ENCODE results near the gene PTPRK.
A peak's percentile ranks its signal among the peaks of the same experiment; 100 is the strongest.

Gene PTPRK

DNA sequence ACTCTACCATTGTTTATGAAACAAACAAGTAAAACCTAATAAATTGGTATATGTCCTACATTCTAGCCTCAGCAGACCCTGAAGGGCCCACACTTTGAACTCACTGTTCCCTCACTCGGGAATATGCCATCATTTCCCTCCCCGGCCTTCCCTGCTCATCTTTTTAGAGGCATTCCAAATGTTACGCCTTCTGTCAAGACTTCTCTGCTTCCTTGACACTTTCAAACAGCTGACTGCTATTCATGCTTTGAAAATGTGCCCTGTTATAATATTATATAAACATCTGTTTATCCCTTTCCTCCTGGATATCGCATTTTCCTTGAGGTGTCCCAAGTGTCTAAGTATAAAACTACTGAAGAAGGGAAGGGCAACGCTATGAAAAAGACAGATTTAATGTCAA is 370.0 kb downstream of the PTPRK start:
- H3K36me3 Mint-ChIP-seq (ENCODE audit: low read depth) = no peaks in the 10 kb centered on the region
- H3K27me3 Mint-ChIP-seq (ENCODE audit: low read depth) = no peaks in the 10 kb centered on the region
- H3K9me3 Mint-ChIP-seq = no peaks in the 10 kb centered on the region
- H3K4me3 Mint-ChIP-seq = no peak overlapping the region
- TF ChIP-seq, protein P1, sequence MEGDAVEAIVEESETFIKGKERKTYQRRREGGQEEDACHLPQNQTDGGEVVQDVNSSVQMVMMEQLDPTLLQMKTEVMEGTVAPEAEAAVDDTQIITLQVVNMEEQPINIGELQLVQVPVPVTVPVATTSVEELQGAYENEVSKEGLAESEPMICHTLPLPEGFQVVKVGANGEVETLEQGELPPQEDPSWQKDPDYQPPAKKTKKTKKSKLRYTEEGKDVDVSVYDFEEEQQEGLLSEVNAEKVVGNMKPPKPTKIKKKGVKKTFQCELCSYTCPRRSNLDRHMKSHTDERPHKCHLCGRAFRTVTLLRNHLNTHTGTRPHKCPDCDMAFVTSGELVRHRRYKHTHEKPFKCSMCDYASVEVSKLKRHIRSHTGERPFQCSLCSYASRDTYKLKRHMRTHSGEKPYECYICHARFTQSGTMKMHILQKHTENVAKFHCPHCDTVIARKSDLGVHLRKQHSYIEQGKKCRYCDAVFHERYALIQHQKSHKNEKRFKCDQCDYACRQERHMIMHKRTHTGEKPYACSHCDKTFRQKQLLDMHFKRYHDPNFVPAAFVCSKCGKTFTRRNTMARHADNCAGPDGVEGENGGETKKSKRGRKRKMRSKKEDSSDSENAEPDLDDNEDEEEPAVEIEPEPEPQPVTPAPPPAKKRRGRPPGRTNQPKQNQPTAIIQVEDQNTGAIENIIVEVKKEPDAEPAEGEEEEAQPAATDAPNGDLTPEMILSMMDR (IDR thresholded peaks at IDR 0.05; ENCODE audit: unreplicated experiment in 3 of 3) = no peak
- peak overlapping the region in 1 of 3 experiments; percentile 5 for H3K27ac Mint-ChIP-seq
- H3K4me1 Mint-ChIP-seq = peaks cover 8% of the 10 kb centered on the region

DNA sequence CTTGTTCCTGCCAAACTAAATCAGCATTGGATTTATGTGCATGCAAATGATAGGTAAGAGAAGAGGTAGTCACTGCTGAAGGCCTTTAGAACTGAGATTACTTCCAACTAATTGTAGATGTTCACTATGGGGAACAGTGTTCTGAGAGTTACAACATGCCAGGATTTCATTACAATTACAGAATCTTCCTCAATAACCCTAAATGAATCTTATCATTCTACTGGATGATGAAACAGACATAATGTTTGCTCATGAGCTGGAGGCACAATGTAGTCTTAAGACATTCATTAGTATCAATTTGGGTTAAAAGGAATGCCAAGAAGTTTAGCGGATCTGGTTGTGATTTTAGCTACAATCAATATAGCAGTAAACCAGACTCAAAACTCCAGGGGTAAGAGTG is 370.6 kb downstream of the PTPRK start:
- H3K9me3 Mint-ChIP-seq = no peaks in the 10 kb centered on the region
- peaks cover 8% of the 10 kb centered on the region for H3K4me1 Mint-ChIP-seq
- H3K36me3 Mint-ChIP-seq (ENCODE audit: low read depth) = no peaks in the 10 kb centered on the region
- H3K27ac Mint-ChIP-seq = no peak overlapping the region
- H3K27me3 Mint-ChIP-seq (ENCODE audit: low read depth) = no peaks in the 10 kb centered on the region
- H3K4me3 Mint-ChIP-seq = no peak overlapping the region
- TF ChIP-seq, protein P1 (IDR thresholded peaks at IDR 0.05; ENCODE audit: unreplicated experiment in 3 of 3) = no peak

DNA sequence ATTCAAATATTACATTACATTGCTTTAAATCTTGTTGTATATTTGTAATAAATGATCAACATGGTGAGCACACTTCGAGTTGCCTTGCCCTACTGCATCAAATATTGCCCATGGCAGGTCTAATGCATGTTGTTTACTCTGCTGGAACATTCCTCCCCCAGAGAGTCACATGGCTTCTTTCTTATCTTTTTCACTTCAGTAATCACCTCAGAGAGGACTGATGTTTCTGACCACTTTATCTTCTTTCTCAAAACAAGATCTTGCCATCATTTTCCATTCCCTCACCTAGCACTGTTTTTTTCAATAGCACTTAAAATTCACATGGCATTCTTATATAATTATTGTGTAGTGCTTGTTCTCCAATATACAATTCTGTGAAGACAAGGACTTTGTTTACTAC is 376.1 kb downstream of the PTPRK start:
- TF ChIP-seq, protein P1 (IDR thresholded peaks at IDR 0.05; ENCODE audit: unreplicated experiment in 3 of 3) = no peak
- Mint-ChIP-seq H3K27me3 (ENCODE audit: low read depth) (no peaks in the 10 kb centered on the region), H3K4me1 (no peaks in the 10 kb centered on the region), H3K4me3 (no peak overlapping the region), H3K9me3 (no peaks in the 10 kb centered on the region), H3K36me3 (ENCODE audit: low read depth) (no peaks in the 10 kb centered on the region), H3K27ac (no peak overlapping the region)

DNA sequence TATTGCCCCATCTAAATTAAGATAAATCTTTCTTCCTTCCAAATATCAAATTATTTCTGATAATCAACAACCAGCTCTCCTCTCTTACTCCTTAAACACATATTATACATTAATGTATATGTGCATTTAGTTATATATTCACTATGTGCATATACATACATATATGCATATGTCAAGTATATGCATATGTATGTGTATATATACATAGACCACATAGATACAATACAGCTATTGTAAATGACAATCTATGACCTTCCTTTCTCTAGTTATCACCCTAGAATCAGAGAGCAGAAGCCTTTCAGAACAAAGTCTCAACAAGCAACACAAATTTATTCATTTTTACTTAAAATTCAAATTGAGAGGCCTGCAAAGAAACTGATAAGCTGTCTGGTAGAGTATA is 378.5 kb downstream of the PTPRK start:
- H3K4me3 Mint-ChIP-seq = no peak overlapping the region
- no peaks in the 10 kb centered on the region for H3K9me3 Mint-ChIP-seq
- TF ChIP-seq, protein P1 (IDR thresholded peaks at IDR 0.05; ENCODE audit: unreplicated experiment in 3 of 3) = no peak
- no peaks in the 10 kb centered on the region for H3K36me3 Mint-ChIP-seq (ENCODE audit: low read depth)
- H3K4me1 Mint-ChIP-seq = no peaks in the 10 kb centered on the region
- H3K27me3 Mint-ChIP-seq (ENCODE audit: low read depth) = no peaks in the 10 kb centered on the region
- H3K27ac Mint-ChIP-seq = no peak overlapping the region

DNA sequence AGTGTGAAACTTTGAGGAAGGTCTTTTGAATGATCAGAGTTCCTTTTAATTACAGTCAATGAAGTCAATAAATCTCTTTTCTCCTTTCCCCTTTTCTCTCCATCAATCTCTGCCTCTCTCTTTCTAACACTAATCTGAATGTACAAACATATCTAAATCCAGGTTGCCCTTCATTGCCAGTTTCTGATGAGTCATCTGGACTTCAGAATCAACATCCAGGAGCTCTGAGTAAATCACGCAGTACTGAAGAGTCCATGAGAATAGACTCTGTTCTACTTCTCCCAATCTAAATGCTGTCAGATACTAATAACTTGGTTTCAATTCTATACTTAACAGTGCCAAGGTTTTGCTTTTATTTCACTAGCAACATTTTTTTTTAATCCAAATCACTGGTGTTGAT is 380.9 kb downstream of the PTPRK start:
- Mint-ChIP-seq H3K36me3 (ENCODE audit: low read depth) (no peaks in the 10 kb centered on the region), H3K27me3 (ENCODE audit: low read depth) (no peaks in the 10 kb centered on the region), H3K4me1 (no peaks in the 10 kb centered on the region), H3K9me3 (no peaks in the 10 kb centered on the region), H3K27ac (no peak overlapping the region), H3K4me3 (no peak overlapping the region)
- TF ChIP-seq, protein P1 (IDR thresholded peaks at IDR 0.05; ENCODE audit: unreplicated experiment in 3 of 3) = no peak

DNA sequence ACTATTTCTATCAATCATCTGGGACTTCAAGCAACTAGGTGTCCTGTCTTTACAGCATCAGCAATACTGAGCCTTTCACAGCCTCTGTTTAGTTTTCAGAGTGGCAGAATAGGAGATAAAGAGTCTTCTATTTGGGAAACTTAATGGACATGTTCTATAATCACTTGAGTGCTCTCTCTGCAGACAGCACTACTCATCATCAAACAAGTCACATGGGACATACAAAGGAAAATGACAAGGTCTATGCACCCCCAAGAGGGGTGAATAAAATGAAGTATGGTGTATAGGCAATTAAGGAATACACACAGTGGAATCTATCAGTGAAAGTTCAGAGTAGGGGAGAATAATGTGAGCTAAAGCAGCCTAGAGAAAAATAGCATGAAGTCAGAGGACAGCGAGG is 381.7 kb downstream of the PTPRK start:
- no peaks in the 10 kb centered on the region for H3K36me3 Mint-ChIP-seq (ENCODE audit: low read depth)
- TF ChIP-seq, protein P1 (IDR thresholded peaks at IDR 0.05; ENCODE audit: unreplicated experiment in 3 of 3) = no peak
- H3K4me1 Mint-ChIP-seq = no peaks in the 10 kb centered on the region
- H3K27ac Mint-ChIP-seq = no peak overlapping the region
- no peaks in the 10 kb centered on the region for H3K9me3 Mint-ChIP-seq
- H3K27me3 Mint-ChIP-seq (ENCODE audit: low read depth) = no peaks in the 10 kb centered on the region
- no peak overlapping the region for H3K4me3 Mint-ChIP-seq

Data from nephron (organoid).